CD4-positive, CD25-positive, alpha-beta regulatory T cell (primary cell): ENCODE measurements around the gene FAM53B. TPM values are rescaled to one million over a fixed set of nuclear protein-coding genes. Genes with fewer than 3 reads are reported as not detected.

Experiments used
- ATAC-seq, 2 donors: fragments of 150-1000 bp; cut with Tn5 transposase; one replicate each; pipeline ENCODE4 v1.10.0; 2021; ENCODE audit warnings: low read depth in 2 of 2, moderate number of reproducible peaks in 2 of 2, moderate library complexity in 1 of 2
- DNase-seq, 3 donors: peaks; one replicate each; pipeline versions ENCODE4 v3.0.0 to v3.0.0-alpha.2; 2012 to 2022; ENCODE audit warnings: mixed read lengths in 1 of 3
- H3K27ac ChIP-seq: one replicate; pipeline ENCODE4 v1.7.0; 2013; ENCODE audit warnings: mild to moderate bottlenecking, low read length; ENCODE audit not compliant: insufficient read depth, poor library complexity, severe bottlenecking
- H3K27me3 ChIP-seq: one replicate; pipeline ENCODE4 v1.7.0; 2013; ENCODE audit warnings: low read length; ENCODE audit not compliant: control insufficient read depth, insufficient read depth
- H3K36me3 ChIP-seq: one replicate; pipeline ENCODE4 v1.7.0; 2013; ENCODE audit warnings: mild to moderate bottlenecking, low read length, moderate library complexity; ENCODE audit not compliant: control insufficient read depth, insufficient read depth
- H3K4me1 ChIP-seq: 2 replicates; pipeline ENCODE4 v1.7.0; 2013; ENCODE audit warnings: mild to moderate bottlenecking, low read length; ENCODE audit not compliant: insufficient read depth, control insufficient read depth, poor library complexity, severe bottlenecking
- H3K4me3 ChIP-seq: one replicate; pipeline ENCODE4 v1.7.0; 2013; ENCODE audit warnings: low read depth, mild to moderate bottlenecking, low read length, moderate library complexity
- H3K9me3 ChIP-seq, 2 experiments: 1 replicate in 1 of 2; 2 replicates in 1 of 2; pipeline ENCODE4 v1.7.0; 2013; ENCODE audit warnings: low read length in 2 of 2, mild to moderate bottlenecking in 1 of 2, moderate library complexity in 1 of 2; ENCODE audit not compliant: control insufficient read depth in 2 of 2
- H3K27ac Mint-ChIP-seq, 3 donors: one replicate each; pipeline ENCODE4 v1.8.0; 2020 to 2022; ENCODE audit warnings: mild to moderate bottlenecking in 3 of 3, mixed read lengths in 3 of 3, moderate library complexity in 2 of 3
- H3K27me3 Mint-ChIP-seq: one replicate; pipeline ENCODE4 v1.8.0; 2022; ENCODE audit warnings: mild to moderate bottlenecking, mixed read lengths
- H3K36me3 Mint-ChIP-seq: one replicate; pipeline ENCODE4 v1.8.0; 2020; ENCODE audit warnings: mixed read lengths
- H3K4me1 Mint-ChIP-seq, 4 donors: one replicate each; pipeline ENCODE4 v1.8.0; 2020 to 2022; ENCODE audit warnings: mixed read lengths in 4 of 4, mild to moderate bottlenecking in 1 of 4
- H3K4me3 Mint-ChIP-seq, 4 donors: one replicate each; pipeline ENCODE4 v1.8.0; 2020 to 2022; ENCODE audit warnings: mild to moderate bottlenecking in 4 of 4, mixed read lengths in 4 of 4, moderate library complexity in 3 of 4
- H3K9me3 Mint-ChIP-seq, 7 donors: one replicate each; pipeline ENCODE4 v1.8.0; 2020 to 2022; ENCODE audit warnings: mixed read lengths in 7 of 7, mild to moderate bottlenecking in 3 of 7, moderate library complexity in 2 of 7
- polyA plus RNA-seq, 4 donors: library from polyadenylated mRNA; unstranded; fragments of 300-500 nt; fragmentation: Illumina TruSeq; gene quantifications; one replicate each; pipeline ENCODE4 v1.2.3, GENCODE V29; 2021
- total RNA-seq: library from RNA; stranded (reverse); gene quantifications from one replicate; pipeline ENCODE4 v1.2.3, GENCODE V29; 2022

Gene FAM53B
- total and polyA plus RNA-seq, 5 donors from 2014 or later, result 5.8 to 116 (median 15.0) TPM

GRCh38 chr10:124656541-124656940, 87.6 kb downstream of the FAM53B start:
- H3K4me1 Mint-ChIP-seq, result peaks cover 10 to 93% (median 60%) of the 10 kb centered on the region in 4 donors
- H3K27me3 Mint-ChIP-seq, result no peaks in the 10 kb centered on the region
- no peaks in the 10 kb centered on the region for H3K9me3 ChIP-seq
- peak overlapping the region; percentile 52 to 94 (median 63) for H3K27ac Mint-ChIP-seq
- peaks cover 19% of the 10 kb centered on the region for H3K36me3 Mint-ChIP-seq
- peak overlapping the region in 2 of 4 donors; percentile 28 to 56 for H3K4me3 Mint-ChIP-seq
- no peaks in the 10 kb centered on the region for H3K9me3 Mint-ChIP-seq
- H3K4me3 ChIP-seq, result no peak overlapping the region
- ATAC-seq (no peak), DNase-seq (no peak)
- no peak overlapping the region for H3K27ac ChIP-seq
- H3K27me3 ChIP-seq, result no peaks in the 10 kb centered on the region
- H3K4me1 ChIP-seq, result peaks cover 89% of the 10 kb centered on the region
- H3K36me3 ChIP-seq, result peaks cover 10% of the 10 kb centered on the region

GRCh38 chr10:124656113-124656490, 88.1 kb downstream of the FAM53B start:
- Histone ChIP-seq H3K9me3 (no peaks in the 10 kb centered on the region), H3K4me3 (no peak overlapping the region), H3K36me3 (peaks cover 7% of the 10 kb centered on the region), H3K27me3 (no peaks in the 10 kb centered on the region), H3K27ac (peak overlapping the region; percentile 42), H3K4me1 (peaks cover 89% of the 10 kb centered on the region)
- peak overlapping the region in 2 of 3 donors; percentile 52 to 63 for H3K27ac Mint-ChIP-seq
- peaks cover 10 to 93% (median 62%) of the 10 kb centered on the region in 4 donors for H3K4me1 Mint-ChIP-seq
- peak overlapping the region in 3 of 4 donors; percentile 32 to 80 (median 57) for H3K4me3 Mint-ChIP-seq
- H3K9me3 Mint-ChIP-seq, result no peaks in the 10 kb centered on the region
- no peaks in the 10 kb centered on the region for H3K27me3 Mint-ChIP-seq
- DNase-seq (no peak), ATAC-seq (no peak)
- H3K36me3 Mint-ChIP-seq, result peaks cover 19% of the 10 kb centered on the region

GRCh38 chr10:124655191-124656112, 88.7 kb downstream of the FAM53B start:
- Mint-ChIP-seq H3K4me1 (peaks cover 15 to 93% (median 63%) of the 10 kb centered on the region in 4 donors), H3K36me3 (peaks cover 22% of the 10 kb centered on the region), H3K9me3 (no peaks in the 10 kb centered on the region), H3K27me3 (no peaks in the 10 kb centered on the region), H3K27ac (peak overlapping the region; percentile 23 to 62 (median 56)), H3K4me3 (peak overlapping the region; percentile 38 to 80 (median 53))
- no peak for ATAC-seq
- Histone ChIP-seq H3K4me1 (peaks cover 89% of the 10 kb centered on the region), H3K4me3 (no peak overlapping the region), H3K27me3 (no peaks in the 10 kb centered on the region), H3K9me3 (no peaks in the 10 kb centered on the region), H3K27ac (peak overlapping the region; percentile 42), H3K36me3 (peaks cover 7% of the 10 kb centered on the region)
- no peak for DNase-seq

GRCh38 chr10:124654686-124655085, 89.5 kb downstream of the FAM53B start:
- Mint-ChIP-seq H3K27ac (peak overlapping the region; percentile 23 to 62 (median 56)), H3K4me3 (peak overlapping the region in 2 of 4 donors; percentile 4 to 80), H3K9me3 (no peaks in the 10 kb centered on the region), H3K27me3 (no peaks in the 10 kb centered on the region), H3K36me3 (peaks cover 23% of the 10 kb centered on the region), H3K4me1 (peaks cover 21 to 93% (median 63%) of the 10 kb centered on the region in 4 donors)
- Histone ChIP-seq H3K27me3 (no peaks in the 10 kb centered on the region), H3K36me3 (peaks cover 7% of the 10 kb centered on the region), H3K27ac (peak overlapping the region; percentile 27), H3K4me3 (no peak overlapping the region), H3K9me3 (no peaks in the 10 kb centered on the region), H3K4me1 (peaks cover 89% of the 10 kb centered on the region)
- no peak for ATAC-seq
- no peak for DNase-seq

- H3K9me3 ChIP-seq, result no peaks in the 10 kb centered on the region
- no peak overlapping the region for H3K4me3 ChIP-seq
- Mint-ChIP-seq H3K4me3 (peak overlapping the region in 1 of 4 donors; percentile 80), H3K27me3 (no peaks in the 10 kb centered on the region), H3K27ac (peak overlapping the region in 2 of 3 donors; percentile 23 to 56), H3K4me1 (peaks cover 20 to 93% (median 62%) of the 10 kb centered on the region in 4 donors), H3K9me3 (no peaks in the 10 kb centered on the region), H3K36me3 (peaks cover 20% of the 10 kb centered on the region)
- no peak for ATAC-seq
- H3K27ac ChIP-seq, result peak overlapping the region; percentile 52
- DNase-seq, result no peak
- peaks cover 7% of the 10 kb centered on the region for H3K36me3 ChIP-seq
- H3K4me1 ChIP-seq, result peaks cover 89% of the 10 kb centered on the region
- H3K27me3 ChIP-seq, result no peaks in the 10 kb centered on the region
Observed at GRCh38 chr10:124653811-124654651, 90.1 kb downstream of the FAM53B start.

- ATAC-seq (no peak), DNase-seq (no peak)
- H3K9me3 Mint-ChIP-seq, result no peaks in the 10 kb centered on the region
- no peak overlapping the region for H3K4me3 ChIP-seq
- peaks cover 7% of the 10 kb centered on the region for H3K36me3 ChIP-seq
- peaks cover 17% of the 10 kb centered on the region for H3K36me3 Mint-ChIP-seq
- peaks cover 89% of the 10 kb centered on the region for H3K4me1 ChIP-seq
- peak overlapping the region; percentile 73 to 97 (median 92) for H3K27ac Mint-ChIP-seq
- H3K9me3 ChIP-seq, result no peaks in the 10 kb centered on the region
- peak overlapping the region in 2 of 4 donors; percentile 57 to 60 for H3K4me3 Mint-ChIP-seq
- no peaks in the 10 kb centered on the region for H3K27me3 ChIP-seq
- no peaks in the 10 kb centered on the region for H3K27me3 Mint-ChIP-seq
- H3K27ac ChIP-seq, result peak overlapping the region; percentile 52
- peaks cover 19 to 93% (median 62%) of the 10 kb centered on the region in 4 donors for H3K4me1 Mint-ChIP-seq
Observed at GRCh38 chr10:124653311-124653710, 90.9 kb downstream of the FAM53B start.

- ATAC-seq, result no peak
- DNase-seq, result no peak
- no peaks in the 10 kb centered on the region for H3K9me3 Mint-ChIP-seq
- H3K4me1 Mint-ChIP-seq, result peaks cover 17 to 93% (median 62%) of the 10 kb centered on the region in 4 donors
- no peak overlapping the region for H3K4me3 ChIP-seq
- no peaks in the 10 kb centered on the region for H3K27me3 ChIP-seq
- H3K9me3 ChIP-seq, result no peaks in the 10 kb centered on the region
- peaks cover 7% of the 10 kb centered on the region for H3K36me3 ChIP-seq
- H3K27me3 Mint-ChIP-seq, result no peaks in the 10 kb centered on the region
- H3K4me1 ChIP-seq, result peaks cover 89% of the 10 kb centered on the region
- peak overlapping the region; percentile 52 for H3K27ac ChIP-seq
- peak overlapping the region in 2 of 4 donors; percentile 57 to 60 for H3K4me3 Mint-ChIP-seq
- peak overlapping the region; percentile 73 to 97 (median 92) for H3K27ac Mint-ChIP-seq
- peaks cover 17% of the 10 kb centered on the region for H3K36me3 Mint-ChIP-seq
Observed at GRCh38 chr10:124652701-124653100, 91.5 kb downstream of the FAM53B start.
